Measurements from ENCODE around the gene CENPK.

CENPK gene

DNA sequence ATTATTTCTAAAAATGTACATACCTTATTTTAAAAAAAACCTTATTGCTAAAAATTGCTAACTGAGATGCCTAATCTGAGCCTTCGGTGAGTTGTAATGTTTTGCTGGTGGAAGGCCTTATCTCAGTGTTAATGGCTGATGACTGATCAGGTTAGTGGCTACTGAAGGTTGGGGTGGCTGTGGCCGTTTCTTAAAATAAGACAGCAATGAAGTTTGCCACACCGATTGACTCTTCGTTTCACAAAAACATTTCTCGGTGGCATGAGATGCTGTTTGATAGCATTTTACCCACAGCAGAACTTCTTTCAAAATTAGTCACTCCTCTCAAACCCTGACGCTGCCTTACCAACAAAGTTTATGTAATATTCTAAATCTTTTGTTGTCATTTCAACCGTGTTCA is 14.7 kb downstream of the CENPK start:
- no peak overlapping the region for H3K4me3 ChIP-seq (ENCODE audit: low read depth, low read length)
- TF ChIP-seq, protein P1, sequence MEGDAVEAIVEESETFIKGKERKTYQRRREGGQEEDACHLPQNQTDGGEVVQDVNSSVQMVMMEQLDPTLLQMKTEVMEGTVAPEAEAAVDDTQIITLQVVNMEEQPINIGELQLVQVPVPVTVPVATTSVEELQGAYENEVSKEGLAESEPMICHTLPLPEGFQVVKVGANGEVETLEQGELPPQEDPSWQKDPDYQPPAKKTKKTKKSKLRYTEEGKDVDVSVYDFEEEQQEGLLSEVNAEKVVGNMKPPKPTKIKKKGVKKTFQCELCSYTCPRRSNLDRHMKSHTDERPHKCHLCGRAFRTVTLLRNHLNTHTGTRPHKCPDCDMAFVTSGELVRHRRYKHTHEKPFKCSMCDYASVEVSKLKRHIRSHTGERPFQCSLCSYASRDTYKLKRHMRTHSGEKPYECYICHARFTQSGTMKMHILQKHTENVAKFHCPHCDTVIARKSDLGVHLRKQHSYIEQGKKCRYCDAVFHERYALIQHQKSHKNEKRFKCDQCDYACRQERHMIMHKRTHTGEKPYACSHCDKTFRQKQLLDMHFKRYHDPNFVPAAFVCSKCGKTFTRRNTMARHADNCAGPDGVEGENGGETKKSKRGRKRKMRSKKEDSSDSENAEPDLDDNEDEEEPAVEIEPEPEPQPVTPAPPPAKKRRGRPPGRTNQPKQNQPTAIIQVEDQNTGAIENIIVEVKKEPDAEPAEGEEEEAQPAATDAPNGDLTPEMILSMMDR (IDR thresholded peaks at IDR 0.05; ENCODE audit: low read depth, low read length, missing control alignments), result no peak
- no peak for DNase-seq (ENCODE audit: low read depth)

DNA sequence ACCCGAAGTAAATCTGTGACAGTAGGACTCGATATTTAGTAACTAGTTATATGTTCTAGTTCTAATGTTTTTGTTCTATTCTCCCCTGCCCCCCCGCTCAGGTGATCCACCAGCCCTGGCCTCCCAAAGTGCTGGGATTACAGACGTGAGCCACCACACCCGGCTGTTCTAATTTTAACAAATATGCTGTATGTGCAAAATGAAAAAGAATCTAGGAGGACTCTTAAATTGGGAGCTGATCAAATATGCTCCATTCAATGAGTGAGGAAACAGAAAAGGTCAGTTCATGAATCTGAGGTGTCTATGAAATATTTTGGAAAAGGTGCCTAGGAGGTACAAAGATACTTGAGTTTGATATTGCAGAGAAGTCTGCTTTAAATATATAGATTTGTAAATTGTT is 16.8 kb downstream of the CENPK start:
- DNase-seq (ENCODE audit: low read depth), result no peak
- TF ChIP-seq, protein P1 (IDR thresholded peaks at IDR 0.05; ENCODE audit: low read depth, low read length, missing control alignments), result no peak

DNA sequence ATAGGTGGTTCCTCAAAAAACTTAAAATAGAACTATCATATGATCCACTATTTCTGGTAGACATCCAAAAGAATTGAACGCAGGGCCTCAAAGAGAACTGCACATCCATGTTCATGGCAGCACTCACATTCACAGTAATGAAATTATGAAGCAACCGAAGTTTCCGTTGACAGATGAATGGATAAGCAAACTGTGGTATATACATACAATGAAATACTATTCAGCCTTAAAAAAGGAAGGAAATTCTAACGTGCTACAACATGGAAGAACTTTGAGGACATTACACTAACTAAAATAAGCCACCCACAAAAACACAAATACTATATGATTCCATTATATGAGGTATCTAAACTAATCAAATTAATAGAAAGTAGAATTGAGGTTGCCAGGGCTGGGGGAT is 18.5 kb downstream of the CENPK start:
- TF ChIP-seq, protein P1 (IDR thresholded peaks at IDR 0.05; ENCODE audit: low read depth, low read length, missing control alignments), result no peak
- no peak for DNase-seq (ENCODE audit: low read depth)
- H3K4me3 ChIP-seq (ENCODE audit: low read depth, low read length), result no peak overlapping the region

More for the DNA sequence above, 16.8 kb downstream of the CENPK start:
- no peak overlapping the region for H3K4me3 ChIP-seq (ENCODE audit: low read depth, low read length)

DNA sequence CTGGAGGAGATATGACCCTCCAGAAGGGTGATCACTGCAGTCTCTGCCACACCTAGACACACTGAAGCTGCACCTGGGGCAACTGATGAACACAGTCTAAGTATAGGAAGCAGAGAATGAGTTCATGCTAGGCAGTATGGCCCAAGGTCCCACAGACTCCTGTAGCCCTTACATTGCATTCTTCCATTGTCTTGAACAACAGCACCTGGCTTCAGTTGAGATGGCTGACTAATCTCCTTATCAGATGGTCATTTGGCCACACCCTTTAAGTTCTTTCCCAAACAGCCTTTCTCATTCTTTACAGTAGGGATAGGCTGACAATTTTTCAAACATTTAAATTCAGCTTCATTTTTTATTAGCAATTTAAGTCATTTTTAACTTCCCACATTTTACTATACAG is 23.1 kb downstream of the CENPK start:
- TF ChIP-seq, protein P1 (IDR thresholded peaks at IDR 0.05; ENCODE audit: low read depth, low read length, missing control alignments), result no peak
- no peak overlapping the region for H3K4me3 ChIP-seq (ENCODE audit: low read depth, low read length)
- DNase-seq (ENCODE audit: low read depth), result no peak

DNA sequence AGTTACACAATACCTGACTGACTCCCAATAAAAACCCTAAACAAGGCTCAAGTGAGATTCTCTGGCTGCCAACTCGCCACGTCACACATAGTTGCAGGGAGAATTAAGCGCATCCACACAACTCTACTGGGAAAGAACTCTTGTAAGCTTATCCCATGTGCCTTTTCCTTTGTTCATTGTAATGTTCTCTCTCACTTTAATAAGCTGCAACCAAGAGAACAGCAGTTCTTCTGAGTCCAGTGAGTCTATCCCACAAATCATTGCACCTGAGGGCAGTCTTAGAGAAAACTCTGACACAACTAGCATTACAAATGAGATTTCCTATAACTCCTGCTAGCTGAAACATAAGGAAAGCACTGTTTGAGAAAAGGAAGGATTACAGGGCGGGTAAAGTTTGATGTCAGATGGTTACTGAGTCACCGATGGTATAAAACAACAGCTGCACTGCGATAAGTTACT is 27.4 kb downstream of the CENPK start:
- DNase-seq (ENCODE audit: low read depth), result no peak
- TF ChIP-seq, protein P1 (IDR thresholded peaks at IDR 0.05; ENCODE audit: low read depth, low read length, missing control alignments), result no peak
- H3K4me3 ChIP-seq (ENCODE audit: low read depth, low read length), result no peak overlapping the region

DNA sequence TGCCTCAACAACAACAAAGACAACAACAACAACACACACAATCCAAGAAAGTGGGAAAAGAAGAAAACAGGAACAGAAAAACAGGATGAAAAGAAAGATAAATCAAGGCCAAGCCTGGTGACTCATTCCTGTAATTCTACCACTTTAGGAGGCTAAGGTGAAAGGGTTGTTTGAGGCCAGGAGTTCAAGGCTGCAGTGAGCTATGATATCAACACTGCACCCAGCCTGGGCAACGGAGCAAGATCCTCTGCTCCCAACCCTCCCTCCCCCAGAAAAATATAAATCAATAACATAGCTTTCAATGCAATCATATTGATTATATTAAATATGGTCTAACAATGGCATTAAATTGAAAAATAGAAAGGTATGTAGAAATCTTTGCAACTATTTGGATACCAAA is 32.1 kb downstream of the CENPK start:
- TF ChIP-seq, protein P1 (IDR thresholded peaks at IDR 0.05; ENCODE audit: low read depth, low read length, missing control alignments), result no peak
- no peak for DNase-seq (ENCODE audit: low read depth)
- H3K4me3 ChIP-seq (ENCODE audit: low read depth, low read length), result no peak overlapping the region

DNA sequence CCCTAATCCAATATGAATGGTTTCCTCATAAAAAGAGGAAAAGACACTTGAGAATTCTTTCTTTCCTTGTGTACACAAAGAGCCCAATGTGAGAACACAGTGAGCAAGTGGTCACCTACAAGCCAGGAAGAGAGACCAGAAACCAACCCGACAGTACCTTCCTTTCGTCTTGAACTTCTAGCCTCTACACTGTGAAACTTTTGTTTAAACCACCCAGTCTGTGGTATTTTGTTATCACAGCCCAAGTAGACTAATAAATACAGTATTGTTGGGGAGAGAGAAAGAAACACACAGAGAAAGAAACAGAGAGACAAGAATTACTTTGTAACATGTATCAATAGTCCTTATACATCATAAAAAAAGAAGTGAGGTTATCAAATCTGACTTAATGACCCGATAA is 37.2 kb downstream of the CENPK start:
- TF ChIP-seq, protein P1 (IDR thresholded peaks at IDR 0.05; ENCODE audit: low read depth, low read length, missing control alignments), result no peak
- no peak overlapping the region for H3K4me3 ChIP-seq (ENCODE audit: low read depth, low read length)
- DNase-seq (ENCODE audit: low read depth), result no peak

Data from GM12864 (cell line).